ENCODE data around the gene BICD1. TPM values are rescaled to one million over a fixed set of nuclear protein-coding genes. Genes with fewer than 3 reads are reported as not detected.

The BICD1 gene
- total RNA-seq, 2 experiments from 2014 or later, result 20.0 to 22.6 TPM

- Mint-ChIP-seq H3K9me3 (ENCODE audit: low read depth) (no peaks in the 10 kb centered on the region), H3K36me3 (peaks cover 8% of the 10 kb centered on the region), H3K4me3 (peak overlapping the region; percentile 93), H3K27me3 (peaks cover 10% of the 10 kb centered on the region), H3K4me1 (peaks cover 24% of the 10 kb centered on the region), H3K27ac (peak overlapping the region; percentile 86)
- ATAC-seq (peak; percentile 18), DNase-seq (peak; percentile 43)
- CTCF ChIA-PET, result interaction anchor here (0.8 to 2.3 kb wide), 8 partner anchors 8 to 454 kb away, joined by 3 to 9 read pairs (median 4); no protein-coding TSS in a partner anchor
These were observed 966 bp downstream of the BICD1 start for GRCh38 chr12:32107359-32108267.

- no peaks in the 10 kb centered on the region for H3K9me3 Mint-ChIP-seq (ENCODE audit: low read depth)
- H3K27me3 Mint-ChIP-seq, result peaks cover 10% of the 10 kb centered on the region
- H3K36me3 Mint-ChIP-seq, result peaks cover 11% of the 10 kb centered on the region
- no peak for DNase-seq
- H3K4me3 Mint-ChIP-seq, result peak overlapping the region; percentile 39
- ATAC-seq, result no peak
- H3K4me1 Mint-ChIP-seq, result peaks cover 24% of the 10 kb centered on the region
- H3K27ac Mint-ChIP-seq, result no peak overlapping the region
- CTCF ChIA-PET, result no interaction called here
These were observed 2.1 kb downstream of the BICD1 start for GRCh38 chr12:32108787-32109186.

GRCh38 chr12:32110417-32110816 lies 3.8 kb downstream of the BICD1 start:
- ATAC-seq (no peak), DNase-seq (no peak)
- Mint-ChIP-seq H3K27ac (no peak overlapping the region), H3K9me3 (ENCODE audit: low read depth) (no peaks in the 10 kb centered on the region), H3K36me3 (peaks cover 11% of the 10 kb centered on the region), H3K4me3 (no peak overlapping the region), H3K27me3 (peaks cover 4% of the 10 kb centered on the region), H3K4me1 (peaks cover 26% of the 10 kb centered on the region)
- CTCF ChIA-PET, result interaction anchor here (0.6 kb wide), 1 partner anchor 347 kb away, joined by 3 read pairs; no protein-coding TSS in a partner anchor

GRCh38 chr12:32110942-32111341 lies 4.3 kb downstream of the BICD1 start:
- no peak overlapping the region for H3K4me3 Mint-ChIP-seq
- DNase-seq (no peak), ATAC-seq (no peak)
- H3K4me1 Mint-ChIP-seq, result peaks cover 30% of the 10 kb centered on the region
- peaks cover 10% of the 10 kb centered on the region for H3K36me3 Mint-ChIP-seq
- H3K27ac Mint-ChIP-seq, result no peak overlapping the region
- no peaks in the 10 kb centered on the region for H3K27me3 Mint-ChIP-seq
- CTCF ChIA-PET, result no interaction called here
- no peaks in the 10 kb centered on the region for H3K9me3 Mint-ChIP-seq (ENCODE audit: low read depth)

- Mint-ChIP-seq H3K27ac (no peak overlapping the region), H3K27me3 (no peaks in the 10 kb centered on the region), H3K4me1 (peaks cover 17% of the 10 kb centered on the region), H3K9me3 (ENCODE audit: low read depth) (no peaks in the 10 kb centered on the region), H3K4me3 (no peak overlapping the region), H3K36me3 (peaks cover 9% of the 10 kb centered on the region)
- CTCF ChIA-PET, result interaction anchor here (0.6 to 1.5 kb wide), 3 partner anchors 9 to 578 kb away, joined by 3 to 6 read pairs (median 3); partner anchors contain the start of gene BICD1
- no peak for ATAC-seq
- no peak for DNase-seq
These were observed 8.9 kb downstream of the BICD1 start for GRCh38 chr12:32115404-32116104.

- DNase-seq (no peak), ATAC-seq (no peak)
- Mint-ChIP-seq H3K36me3 (peaks cover 9% of the 10 kb centered on the region), H3K4me3 (no peak overlapping the region), H3K27ac (no peak overlapping the region), H3K9me3 (ENCODE audit: low read depth) (no peaks in the 10 kb centered on the region), H3K27me3 (no peaks in the 10 kb centered on the region), H3K4me1 (peaks cover 18% of the 10 kb centered on the region)
- CTCF ChIA-PET, result no interaction called here
These were observed 10.2 kb downstream of the BICD1 start for GRCh38 chr12:32116897-32117296.

- DNase-seq (no peak), ATAC-seq (no peak)
- CTCF ChIA-PET, result no interaction called here
- Mint-ChIP-seq H3K27ac (no peak overlapping the region), H3K4me1 (peaks cover 18% of the 10 kb centered on the region), H3K9me3 (ENCODE audit: low read depth) (no peaks in the 10 kb centered on the region), H3K4me3 (no peak overlapping the region), H3K36me3 (peaks cover 6% of the 10 kb centered on the region), H3K27me3 (no peaks in the 10 kb centered on the region)
These were observed 10.7 kb downstream of the BICD1 start for GRCh38 chr12:32117316-32117715.

GRCh38 chr12:32118806-32119205 lies 12.2 kb downstream of the BICD1 start:
- peaks cover 18% of the 10 kb centered on the region for H3K4me1 Mint-ChIP-seq
- CTCF ChIA-PET, result no interaction called here

GRCh38 chr12:32120419-32120818 lies 13.8 kb downstream of the BICD1 start:
- Mint-ChIP-seq H3K27ac (no peak overlapping the region), H3K36me3 (peaks cover 2% of the 10 kb centered on the region), H3K9me3 (ENCODE audit: low read depth) (no peaks in the 10 kb centered on the region), H3K4me3 (no peak overlapping the region), H3K27me3 (no peaks in the 10 kb centered on the region), H3K4me1 (peaks cover 19% of the 10 kb centered on the region)
- DNase-seq (no peak), ATAC-seq (peak; percentile 65)
- CTCF ChIA-PET, result interaction anchor here (1.4 to 1.5 kb wide), 2 partner anchors 14 kb away, joined by 4 read pairs; partner anchors contain the start of gene BICD1

More at GRCh38 chr12:32118806-32119205, 12.2 kb downstream of the BICD1 start:
- no peak overlapping the region for H3K4me3 Mint-ChIP-seq
- peaks cover 2% of the 10 kb centered on the region for H3K36me3 Mint-ChIP-seq
- no peak overlapping the region for H3K27ac Mint-ChIP-seq
- H3K27me3 Mint-ChIP-seq, result no peaks in the 10 kb centered on the region
- DNase-seq (no peak), ATAC-seq (no peak)
- H3K9me3 Mint-ChIP-seq (ENCODE audit: low read depth), result no peaks in the 10 kb centered on the region

GRCh38 chr12:32124637-32125036 lies 18.0 kb downstream of the BICD1 start:
- Mint-ChIP-seq H3K9me3 (ENCODE audit: low read depth) (no peaks in the 10 kb centered on the region), H3K36me3 (no peaks in the 10 kb centered on the region)
- CTCF ChIA-PET, result no interaction called here

GRCh38 chr12:32125455-32126084 lies 18.9 kb downstream of the BICD1 start:
- no peaks in the 10 kb centered on the region for H3K9me3 Mint-ChIP-seq (ENCODE audit: low read depth)
- DNase-seq (no peak), ATAC-seq (no peak)
- CTCF ChIA-PET, result no interaction called here
- no peaks in the 10 kb centered on the region for H3K27me3 Mint-ChIP-seq
- no peaks in the 10 kb centered on the region for H3K36me3 Mint-ChIP-seq
- H3K4me1 Mint-ChIP-seq, result peaks cover 6% of the 10 kb centered on the region
- no peak overlapping the region for H3K27ac Mint-ChIP-seq
- no peak overlapping the region for H3K4me3 Mint-ChIP-seq

More at GRCh38 chr12:32124637-32125036, 18.0 kb downstream of the BICD1 start:
- ATAC-seq (no peak), DNase-seq (no peak)
- H3K4me1 Mint-ChIP-seq, result peaks cover 13% of the 10 kb centered on the region
- H3K27ac Mint-ChIP-seq, result no peak overlapping the region
- H3K27me3 Mint-ChIP-seq, result no peaks in the 10 kb centered on the region
- H3K4me3 Mint-ChIP-seq, result no peak overlapping the region

GRCh38 chr12:32126720-32127119 lies 20.1 kb downstream of the BICD1 start:
- DNase-seq (no peak), ATAC-seq (no peak)
- Mint-ChIP-seq H3K27me3 (no peaks in the 10 kb centered on the region), H3K9me3 (ENCODE audit: low read depth) (no peaks in the 10 kb centered on the region), H3K36me3 (no peaks in the 10 kb centered on the region), H3K4me3 (no peak overlapping the region), H3K4me1 (peaks cover 5% of the 10 kb centered on the region), H3K27ac (no peak overlapping the region)
- CTCF ChIA-PET, result no interaction called here

GRCh38 chr12:32131666-32132065 lies 25.0 kb downstream of the BICD1 start:
- H3K27ac Mint-ChIP-seq, result no peak overlapping the region
- no peak overlapping the region for H3K4me3 Mint-ChIP-seq
- peaks cover 4% of the 10 kb centered on the region for H3K27me3 Mint-ChIP-seq
- DNase-seq, result no peak
- no peak for ATAC-seq
- H3K36me3 Mint-ChIP-seq, result no peaks in the 10 kb centered on the region
- CTCF ChIA-PET, result interaction anchor here (1.3 kb wide), 1 partner anchor 14 kb away, joined by 3 read pairs; no protein-coding TSS in a partner anchor
- peaks cover 15% of the 10 kb centered on the region for H3K4me1 Mint-ChIP-seq
- no peaks in the 10 kb centered on the region for H3K9me3 Mint-ChIP-seq (ENCODE audit: low read depth)
